Epithelial cell of proximal tubule (primary cell): ENCODE data around the gene COL2A1. TPM values are rescaled to one million over a fixed set of nuclear protein-coding genes. Genes with fewer than 3 reads are reported as not detected.

Source experiments
- DNase-seq: peaks from one replicate; pipeline ENCODE4 v3.0.0-alpha.2; 2011; ENCODE audit warnings: low read depth
- H3K4me3 ChIP-seq: 2 replicates; pipeline ENCODE4 v1.5.1; 2011; ENCODE audit warnings: low read depth, mild to moderate bottlenecking, low read length
- CTCF ChIP-seq: conservative IDR thresholded peaks from 2 replicates; pipeline ENCODE4 v1.5.1; 2012; ENCODE audit warnings: low read depth, mild to moderate bottlenecking, low read length
- total RNA-seq: library from RNA; depleted of rRNA; stranded (reverse); fragments of >200 nt; gene quantifications from 2 replicates; pipeline ENCODE4 v1.2.3, GENCODE V29; 2015

COL2A1 gene
- total RNA-seq, 1 donor from 2014 or later: 0.69 TPM

GRCh38 chr12:47987411-47988072, 16.7 kb downstream of the COL2A1 start:
- TF ChIP-seq CTCF: no peak
- H3K4me3 ChIP-seq: no peak overlapping the region
- no peak for DNase-seq

- H3K4me3 ChIP-seq: no peak overlapping the region
- DNase-seq: no peak
- TF ChIP-seq CTCF: no peak
These were observed 17.4 kb downstream of the COL2A1 start for GRCh38 chr12:47986832-47987231.

- no peak for DNase-seq
- H3K4me3 ChIP-seq: no peak overlapping the region
- no peak for TF ChIP-seq CTCF
These were observed 18.0 kb downstream of the COL2A1 start for GRCh38 chr12:47986291-47986660.

GRCh38 chr12:47985596-47986290, 18.5 kb downstream of the COL2A1 start:
- DNase-seq: no peak
- no peak overlapping the region for H3K4me3 ChIP-seq
- TF ChIP-seq CTCF: no peak

GRCh38 chr12:47984331-47984801, 19.9 kb downstream of the COL2A1 start:
- H3K4me3 ChIP-seq: no peak overlapping the region
- TF ChIP-seq CTCF: no peak
- DNase-seq: no peak

GRCh38 chr12:47983541-47984115, 20.6 kb downstream of the COL2A1 start:
- no peak overlapping the region for H3K4me3 ChIP-seq
- TF ChIP-seq CTCF: no peak

More at GRCh38 chr12:47983541-47984115, 20.6 kb downstream of the COL2A1 start:
- no peak for DNase-seq
